H9 (cell line): Measurements from ENCODE around the gene APLF. TPM values are rescaled to one million over a fixed set of nuclear protein-coding genes. Genes with fewer than 3 reads are reported as not detected.

Experiments used
- DNase-seq: peaks from one replicate; pipeline ENCODE4 v3.0.0-alpha.2; 2017
- H2AFZ ChIP-seq: one replicate; pipeline ENCODE4 v1.6.1; 2013; ENCODE audit warnings: mild to moderate bottlenecking, low read length, control low read depth, moderate library complexity
- H2AK5ac ChIP-seq: 2 replicates; pipeline ENCODE4 v1.6.1; 2013; ENCODE audit warnings: low read length, control low read depth, mixed read lengths; ENCODE audit not compliant: insufficient read length
- H2BK120ac ChIP-seq: one replicate; pipeline ENCODE4 v1.6.1; 2013; ENCODE audit warnings: low read depth, mild to moderate bottlenecking, low read length, control low read depth, inconsistent platforms; ENCODE audit not compliant: poor library complexity, severe bottlenecking
- H2BK12ac ChIP-seq: 2 replicates; pipeline ENCODE4 v1.6.1; 2013; ENCODE audit warnings: low read length, control low read depth, mixed read lengths, low read depth; ENCODE audit not compliant: insufficient read length
- H2BK15ac ChIP-seq: 2 replicates; pipeline ENCODE4 v1.6.1; 2013; ENCODE audit warnings: low read depth, low read length, control low read depth
- H2BK20ac ChIP-seq: one replicate; pipeline ENCODE4 v1.6.1; 2013; ENCODE audit warnings: low read depth, mild to moderate bottlenecking, low read length, control low read depth, inconsistent platforms; ENCODE audit not compliant: poor library complexity, severe bottlenecking
- H2BK5ac ChIP-seq: 2 replicates; pipeline ENCODE4 v1.6.1; 2013; ENCODE audit warnings: low read length, control low read depth, mixed read lengths; ENCODE audit not compliant: insufficient read length
- H3K14ac ChIP-seq: 2 replicates; pipeline ENCODE4 v1.6.1; 2013; ENCODE audit warnings: low read length, control low read depth; ENCODE audit not compliant: insufficient read depth
- H3K18ac ChIP-seq: 2 replicates; pipeline ENCODE4 v1.6.1; 2013; ENCODE audit warnings: low read depth, mild to moderate bottlenecking, mixed read lengths, low read length, control low read depth; ENCODE audit not compliant: insufficient read length
- H3K23ac ChIP-seq: 2 replicates; pipeline ENCODE4 v1.6.1; 2013; ENCODE audit warnings: low read length, control low read depth, mixed read lengths, low read depth; ENCODE audit not compliant: insufficient read length
- H3K23me2 ChIP-seq: 2 replicates; pipeline ENCODE4 v1.6.1; 2013; ENCODE audit warnings: low read depth, mild to moderate bottlenecking, mixed read lengths, low read length, control low read depth; ENCODE audit not compliant: insufficient read length, poor library complexity, severe bottlenecking
- H3K27ac ChIP-seq: 2 replicates; pipeline ENCODE4 v1.5.1; 2013; ENCODE audit warnings: low read length, control low read depth, mixed read lengths, low read depth; ENCODE audit not compliant: insufficient read length
- H3K27me3 ChIP-seq: 2 replicates; pipeline ENCODE4 v1.6.1; 2013; ENCODE audit warnings: low read length, control low read depth, inconsistent platforms; ENCODE audit not compliant: insufficient read depth
- H3K4ac ChIP-seq: 2 replicates; pipeline ENCODE4 v1.6.1; 2013; ENCODE audit warnings: low read depth, mild to moderate bottlenecking, control low read depth, inconsistent platforms, low read length, moderate library complexity
- H3K4me1 ChIP-seq: 2 replicates; pipeline ENCODE4 v1.6.1; 2013; ENCODE audit warnings: low read length, control low read depth, inconsistent platforms; ENCODE audit not compliant: insufficient read depth
- H3K4me2 ChIP-seq: 2 replicates; pipeline ENCODE4 v1.6.1; 2013; ENCODE audit warnings: low read length, control low read depth, mixed read lengths; ENCODE audit not compliant: insufficient read length, insufficient read depth
- H3K56ac ChIP-seq: 2 replicates; pipeline ENCODE4 v1.6.1; 2013; ENCODE audit warnings: low read depth, mild to moderate bottlenecking, mixed read lengths, low read length, control low read depth; ENCODE audit not compliant: insufficient read length
- H3K79me1 ChIP-seq: 2 replicates; pipeline ENCODE4 v1.6.1; 2013; ENCODE audit warnings: low read depth, mild to moderate bottlenecking, moderate library complexity, low read length, control low read depth, inconsistent platforms; ENCODE audit not compliant: insufficient read depth, poor library complexity, severe bottlenecking
- H3K79me2 ChIP-seq: 2 replicates; pipeline ENCODE4 v1.6.1; 2013; ENCODE audit warnings: low read length, control low read depth, inconsistent platforms; ENCODE audit not compliant: insufficient read depth
- H3K9ac ChIP-seq: 2 replicates; pipeline ENCODE4 v1.6.1; 2013; ENCODE audit warnings: low read length, control low read depth, mixed read lengths; ENCODE audit not compliant: insufficient read length; ENCODE audit errors: extremely low read depth
- H3K9me3 ChIP-seq: one replicate; pipeline ENCODE4 v1.6.1; 2013; ENCODE audit warnings: low read depth, low read length, inconsistent platforms; ENCODE audit not compliant: control insufficient read depth
- H3T11ph ChIP-seq: one replicate; pipeline ENCODE4 v1.6.1; 2013; ENCODE audit warnings: mild to moderate bottlenecking, low read length, control low read depth, inconsistent platforms
- H4K20me1 ChIP-seq: one replicate; pipeline ENCODE4 v1.6.1; 2013; ENCODE audit not compliant: control insufficient read depth, insufficient read length, insufficient read depth
- H4K5ac ChIP-seq: 2 replicates; pipeline ENCODE4 v1.6.1; 2013; ENCODE audit warnings: low read depth, mild to moderate bottlenecking, mixed read lengths, low read length, control low read depth; ENCODE audit not compliant: insufficient read length
- H4K8ac ChIP-seq: replicated peaks from 2 replicates; pipeline ENCODE4 v1.6.1; 2013; ENCODE audit warnings: low read length, control low read depth, mixed read lengths, low read depth; ENCODE audit not compliant: insufficient read length
- H4K91ac ChIP-seq: 2 replicates; pipeline ENCODE4 v1.6.1; 2013; ENCODE audit warnings: low read depth, mild to moderate bottlenecking, moderate library complexity, mixed read lengths, low read length, control low read depth; ENCODE audit not compliant: insufficient read length
- H3K27ac Mint-ChIP-seq, 3 experiments: 2 replicates in 2 of 3; 3 replicates in 1 of 3; pipeline ENCODE4 v1.8.0; 2020 to 2021; ENCODE audit warnings: mixed read lengths in 3 of 3, mild to moderate bottlenecking in 1 of 3, moderate library complexity in 1 of 3
- H3K27me3 Mint-ChIP-seq: 2 replicates; pipeline ENCODE4 v1.8.0; 2021; ENCODE audit warnings: low read depth, mild to moderate bottlenecking, moderate library complexity, mixed read lengths
- H3K36me3 Mint-ChIP-seq, 3 experiments: 2 replicates in 2 of 3; 3 replicates in 1 of 3; pipeline ENCODE4 v1.8.0; 2020 to 2021; ENCODE audit warnings: low read depth in 3 of 3, mixed read lengths in 3 of 3; ENCODE audit not compliant: insufficient read depth in 1 of 3
- H3K4me1 Mint-ChIP-seq, 2 experiments: 2 replicates each; pipeline ENCODE4 v1.8.0; 2020; ENCODE audit warnings: mixed read lengths in 2 of 2
- H3K4me3 Mint-ChIP-seq, 2 experiments: 2 replicates in 1 of 2; 3 replicates in 1 of 2; pipeline ENCODE4 v1.8.0; 2020 to 2021; ENCODE audit warnings: mild to moderate bottlenecking in 2 of 2, mixed read lengths in 2 of 2, moderate library complexity in 1 of 2
- H3K9me3 Mint-ChIP-seq, 2 experiments: 2 replicates in 1 of 2; 3 replicates in 1 of 2; pipeline ENCODE4 v1.8.0; 2020; ENCODE audit warnings: mild to moderate bottlenecking in 2 of 2, mixed read lengths in 2 of 2, moderate library complexity in 1 of 2
- WGBS: extraction: QIAGEN DNeasy Blood & Tissue Kit; methylation state at CpG from one replicate; pipeline ENCODE4 v1.1.7; 2013; ENCODE audit warnings: missing lambda C conversion rate, low lambda C conversion rate, mixed read lengths; ENCODE audit not compliant: insufficient read length; ENCODE audit errors: extremely low coverage; 5-methylcytosine and 5-hydroxymethylcytosine counted together
- total RNA-seq: library from RNA; stranded (reverse); gene quantifications from 2 replicates; pipeline ENCODE4 v1.2.1, GENCODE V29; 2021
- TF ChIP-seq, protein P1 (sequence below): fragments of 200-600 bp; sonication (generic); conservative IDR thresholded peaks from 3 replicates; pipeline ENCODE4 v1.8.0; 2021; ENCODE audit warnings: antibody characterized with exemption, mild to moderate bottlenecking

Gene APLF
- total RNA-seq, 1 experiment from 2014 or later, result 3.7 TPM

DNA sequence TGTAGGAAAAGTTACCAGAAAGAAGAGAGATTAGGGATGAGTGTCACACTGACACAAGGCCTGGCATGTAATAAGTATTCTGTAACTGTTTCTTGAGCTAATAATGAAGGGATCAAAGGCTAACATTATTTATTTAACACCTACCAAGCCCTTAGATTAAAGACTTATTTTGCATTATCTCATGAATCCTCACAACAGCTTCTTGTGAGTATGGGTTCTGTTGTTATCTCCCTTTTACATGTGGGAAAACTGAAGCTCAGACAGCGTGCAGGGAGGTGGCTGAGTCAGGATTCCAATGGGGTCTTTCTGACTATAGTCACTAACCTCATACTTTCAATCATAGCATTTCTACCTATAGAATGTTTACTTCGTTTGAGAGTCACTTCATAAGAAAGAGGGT, 97.0 kb downstream of the APLF start:
- Histone ChIP-seq H3K4me1 (no peaks in the 10 kb centered on the region), H2BK120ac (no peak overlapping the region), H2BK5ac (no peak overlapping the region), H3T11ph (no peak overlapping the region), H2BK20ac (no peak overlapping the region), H3K14ac (no peak overlapping the region), H4K5ac (no peak overlapping the region), H3K4ac (no peak overlapping the region), H3K9me3 (no peaks in the 10 kb centered on the region), H3K23me2 (no peaks in the 10 kb centered on the region), H3K23ac (no peak overlapping the region), H2BK12ac (no peak overlapping the region), H3K27me3 (no peaks in the 10 kb centered on the region), H4K91ac (no peak overlapping the region), H3K79me1 (no peaks in the 10 kb centered on the region), H3K18ac (no peak overlapping the region), H3K79me2 (no peaks in the 10 kb centered on the region), H4K20me1 (no peaks in the 10 kb centered on the region), H2AFZ (no peak overlapping the region), H3K9ac (no peak overlapping the region), H2AK5ac (no peak overlapping the region), H2BK15ac (no peak overlapping the region), H3K27ac (no peak overlapping the region), H3K56ac (no peak overlapping the region), H3K4me2 (no peak overlapping the region), H4K8ac (no peak overlapping the region)
- no peaks in the 10 kb centered on the region for H3K4me1 Mint-ChIP-seq
- no peaks in the 10 kb centered on the region for H3K36me3 Mint-ChIP-seq
- TF ChIP-seq, protein P1, sequence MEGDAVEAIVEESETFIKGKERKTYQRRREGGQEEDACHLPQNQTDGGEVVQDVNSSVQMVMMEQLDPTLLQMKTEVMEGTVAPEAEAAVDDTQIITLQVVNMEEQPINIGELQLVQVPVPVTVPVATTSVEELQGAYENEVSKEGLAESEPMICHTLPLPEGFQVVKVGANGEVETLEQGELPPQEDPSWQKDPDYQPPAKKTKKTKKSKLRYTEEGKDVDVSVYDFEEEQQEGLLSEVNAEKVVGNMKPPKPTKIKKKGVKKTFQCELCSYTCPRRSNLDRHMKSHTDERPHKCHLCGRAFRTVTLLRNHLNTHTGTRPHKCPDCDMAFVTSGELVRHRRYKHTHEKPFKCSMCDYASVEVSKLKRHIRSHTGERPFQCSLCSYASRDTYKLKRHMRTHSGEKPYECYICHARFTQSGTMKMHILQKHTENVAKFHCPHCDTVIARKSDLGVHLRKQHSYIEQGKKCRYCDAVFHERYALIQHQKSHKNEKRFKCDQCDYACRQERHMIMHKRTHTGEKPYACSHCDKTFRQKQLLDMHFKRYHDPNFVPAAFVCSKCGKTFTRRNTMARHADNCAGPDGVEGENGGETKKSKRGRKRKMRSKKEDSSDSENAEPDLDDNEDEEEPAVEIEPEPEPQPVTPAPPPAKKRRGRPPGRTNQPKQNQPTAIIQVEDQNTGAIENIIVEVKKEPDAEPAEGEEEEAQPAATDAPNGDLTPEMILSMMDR, result no peak
- no peak overlapping the region for H3K4me3 Mint-ChIP-seq
- DNase-seq, result no peak
- H3K27me3 Mint-ChIP-seq, result no peaks in the 10 kb centered on the region
- H3K27ac Mint-ChIP-seq, result no peak overlapping the region
- no CpG with 5 or more reads among the region's 2 CpGs for WGBS
- H3K9me3 Mint-ChIP-seq, result no peaks in the 10 kb centered on the region
